ENCODE measurements around the gene CHMP4A. TPM values are rescaled to one million over a fixed set of nuclear protein-coding genes. Genes with fewer than 3 reads are reported as not detected.

CHMP4A gene
- total RNA-seq, 1 donor from 2014 or later, result 37.6 TPM

GRCh38 chr14:24216345-24216699 lies 3.0 kb upstream of the CHMP4A start:
- H3K4me3 ChIP-seq, result peak overlapping the region; percentile 66 to 70
- peaks cover 36% of the 10 kb centered on the region for H3K4me1 ChIP-seq
- no peak for DNase-seq (ENCODE audit: extremely low spot score in 2 of 2)
- peak overlapping the region; percentile 89 for H3K27ac ChIP-seq
- intact Hi-C loops (cut with DNase I), result no loop called here
- no peaks in the 10 kb centered on the region for H3K27me3 ChIP-seq
- H3K9me3 ChIP-seq, result no peaks in the 10 kb centered on the region
- H3K36me3 ChIP-seq, result peaks cover 0 to 2% of the 10 kb centered on the region in 2 donors
- TF ChIP-seq POLR2AphosphoS5 (IDR thresholded peaks at IDR 0.05; ENCODE audit: insufficient read depth in 1 of 2, low read depth in 1 of 2), result no peak
- TF ChIP-seq CTCF (IDR thresholded peaks at IDR 0.05), result no peak
- no peak for TF ChIP-seq POLR2A (IDR thresholded peaks at IDR 0.05)

GRCh38 chr14:24215495-24216344 lies 2.4 kb upstream of the CHMP4A start, which contains the start of gene MDP1:
Gene MDP1, minus strand, starts transcription at chr14:24216066. Its CDS starts 111 bp downstream, at chr14:24215955.
- no peaks in the 10 kb centered on the region for H3K9me3 ChIP-seq
- intact Hi-C loops (cut with DNase I), result no loop called here
- no peaks in the 10 kb centered on the region for H3K27me3 ChIP-seq
- H3K27ac ChIP-seq, result peak within 1 kb of the TSS; percentile 89
- H3K4me1 ChIP-seq, result peaks cover 42% of the 10 kb centered on the region
- H3K4me3 ChIP-seq, result peak within 1 kb of the TSS; percentile 66 to 70
- DNase-seq (ENCODE audit: extremely low spot score in 2 of 2), result no peak
- peaks cover 0 to 6% of the 10 kb centered on the region in 2 donors for H3K36me3 ChIP-seq
- TF ChIP-seq POLR2A (IDR thresholded peaks at IDR 0.05) (peak in 1 of 2 donors; percentile 70), CTCF (IDR thresholded peaks at IDR 0.05) (peak; percentile 30 to 64 (median 34)), POLR2AphosphoS5 (IDR thresholded peaks at IDR 0.05; ENCODE audit: insufficient read depth in 1 of 2, low read depth in 1 of 2) (peak; percentile 85 to 97)

- Histone ChIP-seq H3K9me3 (no peaks in the 10 kb centered on the region), H3K4me1 (peaks cover 45% of the 10 kb centered on the region), H3K4me3 (peak overlapping the region; percentile 66 to 76), H3K27me3 (no peaks in the 10 kb centered on the region), H3K27ac (peak overlapping the region; percentile 89), H3K36me3 (peaks cover 4 to 21% of the 10 kb centered on the region in 2 donors)
- TF ChIP-seq CTCF (IDR thresholded peaks at IDR 0.05), result no peak
- TF ChIP-seq POLR2AphosphoS5 (IDR thresholded peaks at IDR 0.05; ENCODE audit: insufficient read depth in 1 of 2, low read depth in 1 of 2), result no peak
- no peak for TF ChIP-seq POLR2A (IDR thresholded peaks at IDR 0.05)
- no peak for DNase-seq (ENCODE audit: extremely low spot score in 2 of 2)
- intact Hi-C loops (cut with DNase I), result no loop called here
Measured at GRCh38 chr14:24213866-24214662, 776 bp upstream of the CHMP4A start.

- TF ChIP-seq CTCF (IDR thresholded peaks at IDR 0.05), result no peak
- TF ChIP-seq POLR2A (IDR thresholded peaks at IDR 0.05), result no peak
- no peak for TF ChIP-seq POLR2AphosphoS5 (IDR thresholded peaks at IDR 0.05; ENCODE audit: insufficient read depth in 1 of 2, low read depth in 1 of 2)
- H3K27ac ChIP-seq, result no peak overlapping the region
- no peak overlapping the region for H3K4me3 ChIP-seq
- no peak for DNase-seq (ENCODE audit: extremely low spot score in 2 of 2)
- H3K9me3 ChIP-seq, result no peaks in the 10 kb centered on the region
- intact Hi-C loops (cut with DNase I), result no loop called here
- peaks cover 44% of the 10 kb centered on the region for H3K4me1 ChIP-seq
- H3K36me3 ChIP-seq, result peaks cover 4 to 21% of the 10 kb centered on the region in 2 donors
- H3K27me3 ChIP-seq, result no peaks in the 10 kb centered on the region
Measured at GRCh38 chr14:24211311-24211710, 2.0 kb downstream of the CHMP4A start.

Data from vagina (tissue), 2 donors.